ENCODE measurements around the gene PCDHB11. TPM values are rescaled to one million over a fixed set of nuclear protein-coding genes. Genes with fewer than 3 reads are reported as not detected.
A peak's percentile ranks its signal among the peaks of the same experiment; 100 is the strongest.
"Not testable (repeated sequence)": the region's sequence is repeated elsewhere in the genome, so short reads cannot be mapped to it uniquely, and the experiment has no call there.

PCDHB11 gene
- total and polyA plus RNA-seq, 2 experiments from 2014 or later = 0.19 to 1.3 TPM

GRCh38 chr5:141189131-141189530, 10.3 kb upstream of the PCDHB11 start:
- not testable (repeated sequence) for DNase-seq (ENCODE audit: low spot score); H3K4me1 ChIP-seq (ENCODE audit: insufficient read depth); H3K9me2 ChIP-seq (ENCODE audit: insufficient read depth); H3K36me3 ChIP-seq (ENCODE audit: insufficient read depth); H3F3A ChIP-seq (replicated peaks; ENCODE audit: low read depth); H3K27me3 ChIP-seq (ENCODE audit: insufficient read depth); H3K27ac ChIP-seq (ENCODE audit: low read depth); H3K27me3 Mint-ChIP-seq (ENCODE audit: insufficient read depth, low read depth, poor library complexity); H3K79me2 ChIP-seq (replicated peaks; ENCODE audit: insufficient read depth); H3K4me3 ChIP-seq; H3K4me3 Mint-ChIP-seq; H3K4me2 ChIP-seq; H2AFZ ChIP-seq; H3K4me1 Mint-ChIP-seq; H4K20me1 ChIP-seq (replicated peaks; ENCODE audit: insufficient read depth); H3K27ac Mint-ChIP-seq; ATAC-seq
- peaks cover 20% of the 10 kb centered on the region for H3K36me3 Mint-ChIP-seq (ENCODE audit: low read depth)
- peaks cover 30% of the 10 kb centered on the region for H3K9me3 Mint-ChIP-seq

- H3K4me3 ChIP-seq = peak within 1 kb of the TSS; percentile 39; the same call in 1 of the 2 replicates
Observed at GRCh38 chr5:141192110-141192725, 7.2 kb upstream of the PCDHB11 start, which contains the start of gene PCDHB10. TSS of gene PCDHB10 (plus strand) at chr5:141192353. CDS start at chr5:141192553, 200 bp downstream.

More at GRCh38 chr5:141192110-141192725, 7.2 kb upstream of the PCDHB11 start, which contains the start of gene PCDHB10:
- Mint-ChIP-seq H3K4me3 (peak within 1 kb of the TSS; percentile 61), H3K27ac (no peak within 1 kb of the TSS), H3K36me3 (ENCODE audit: low read depth) (peaks cover 20% of the 10 kb centered on the region), H3K9me3 (peaks cover 31% of the 10 kb centered on the region), H3K27me3 (ENCODE audit: insufficient read depth, low read depth, poor library complexity) (peaks cover 4% of the 10 kb centered on the region), H3K4me1 (peaks cover 5% of the 10 kb centered on the region; the same call in 1 of the 3 replicates)
- Histone ChIP-seq H3K9me2 (ENCODE audit: insufficient read depth) (no peaks in the 10 kb centered on the region), H3F3A (replicated peaks; ENCODE audit: low read depth) (no peaks in the 10 kb centered on the region), H3K79me2 (replicated peaks; ENCODE audit: insufficient read depth) (no peaks in the 10 kb centered on the region), H3K27ac (ENCODE audit: low read depth) (no peak within 1 kb of the TSS), H3K4me2 (peak within 1 kb of the TSS; percentile 69), H3K36me3 (ENCODE audit: insufficient read depth) (no peaks in the 10 kb centered on the region; the same call in 1 of the 2 replicates), H3K4me1 (ENCODE audit: insufficient read depth) (no peaks in the 10 kb centered on the region), H3K27me3 (ENCODE audit: insufficient read depth) (no peaks in the 10 kb centered on the region), H4K20me1 (replicated peaks; ENCODE audit: insufficient read depth) (no peaks in the 10 kb centered on the region), H2AFZ (peak within 1 kb of the TSS; percentile 75)
- peak; percentile 94 for ATAC-seq
- TF ChIP-seq JUNB (IDR thresholded peaks at IDR 0.05; ENCODE audit: unreplicated experiment) = no peak
- TF ChIP-seq CTCF (conservative IDR thresholded peaks at IDR 0.05; ENCODE audit: low read depth in 2 of 2) = peak; percentile 93 to 99
- no peak for TF ChIP-seq ZNF462 (CRISPR knock-in tag; IDR thresholded peaks at IDR 0.05)
- peak; percentile 90 for DNase-seq (ENCODE audit: low spot score)
